Measurements from ENCODE around the gene UBE2L3.
A peak's percentile ranks its signal among the peaks of the same experiment; 100 is the strongest.

UBE2L3 gene

GRCh38 chr22:21650823-21651520 is 83.5 kb downstream of the UBE2L3 start:
- DNase-seq = no peak

GRCh38 chr22:21651521-21652009 is 84.1 kb downstream of the UBE2L3 start:
- DNase-seq = no peak

- peak; percentile 91 for DNase-seq
Observed at GRCh38 chr22:21652010-21652546, 84.6 kb downstream of the UBE2L3 start.

GRCh38 chr22:21652547-21653545 is 85.3 kb downstream of the UBE2L3 start:
- DNase-seq = no peak

GRCh38 chr22:21657020-21657359 is 89.5 kb downstream of the UBE2L3 start:
- no peak for DNase-seq

GRCh38 chr22:21657360-21658032 is 90.0 kb downstream of the UBE2L3 start:
- DNase-seq = peak; percentile 70

- no peak for DNase-seq
Observed at GRCh38 chr22:21659864-21660525, 92.5 kb downstream of the UBE2L3 start.

- DNase-seq = no peak
Observed at GRCh38 chr22:21660904-21661303, 93.4 kb downstream of the UBE2L3 start.

GRCh38 chr22:21661991-21662390 is 94.5 kb downstream of the UBE2L3 start:
- DNase-seq = no peak

GRCh38 chr22:21663738-21664137 is 96.2 kb downstream of the UBE2L3 start:
- DNase-seq = no peak

- no peak for DNase-seq
Observed at GRCh38 chr22:21665047-21665851, 97.7 kb downstream of the UBE2L3 start.

- no peak for DNase-seq
Observed at GRCh38 chr22:21666786-21667185, 99.3 kb downstream of the UBE2L3 start.

- no peak for DNase-seq
Observed at GRCh38 chr22:21669026-21669425, 101.5 kb downstream of the UBE2L3 start.

- no peak for DNase-seq
Observed at GRCh38 chr22:21672107-21672629, 104.7 kb downstream of the UBE2L3 start.

All from stimulated activated CD4-positive, alpha-beta T cell treated with anti-CD3 and anti-CD28 coated beads, Interleukin-1b, Interleukin-23, amount 100 ng/mL, for 48 hours (primary cell).